Measurements from ENCODE around the gene CBLB.

Gene CBLB

DNA sequence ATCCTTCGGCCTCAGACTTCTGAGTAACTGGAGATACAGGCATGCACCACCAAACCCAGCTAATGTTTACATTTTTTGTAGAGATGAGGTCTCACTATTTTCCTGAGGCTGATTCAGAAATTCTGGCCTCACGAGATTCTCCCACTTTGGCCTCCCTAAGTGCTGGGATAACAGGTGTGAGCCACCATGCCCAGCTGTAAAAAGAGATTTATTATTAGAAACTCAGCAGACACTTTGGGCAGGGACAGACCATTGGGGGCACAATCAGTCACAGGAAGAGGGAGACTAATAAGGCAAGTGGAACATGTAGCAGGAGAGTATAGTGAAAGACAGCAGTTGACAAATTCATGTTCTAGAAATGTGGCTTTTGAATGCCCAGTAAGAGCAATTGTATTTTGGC, 249.2 kb downstream of the CBLB start:
- DNase-seq (ENCODE audit: low read depth, low spot score) = no peak

DNA sequence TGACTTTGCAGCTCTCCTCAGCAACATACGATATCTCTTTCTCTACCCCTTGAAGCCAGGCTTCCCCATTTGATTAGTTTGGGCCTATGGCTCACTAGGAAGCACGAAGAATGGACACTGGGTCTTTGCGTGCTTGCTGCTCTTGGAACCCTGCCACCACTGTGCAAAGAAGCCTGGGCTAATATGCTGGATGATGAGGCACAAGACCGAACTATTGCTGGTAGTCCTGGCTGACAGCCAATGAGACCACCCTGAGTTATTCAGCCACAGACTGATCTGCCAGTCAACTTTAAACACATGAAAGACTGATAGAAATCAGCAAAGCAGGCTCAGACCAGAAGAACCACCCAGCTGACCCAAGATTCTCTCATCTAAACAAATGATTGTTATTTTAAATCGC, 250.3 kb downstream of the CBLB start:
- DNase-seq (ENCODE audit: low read depth, low spot score) = no peak

DNA sequence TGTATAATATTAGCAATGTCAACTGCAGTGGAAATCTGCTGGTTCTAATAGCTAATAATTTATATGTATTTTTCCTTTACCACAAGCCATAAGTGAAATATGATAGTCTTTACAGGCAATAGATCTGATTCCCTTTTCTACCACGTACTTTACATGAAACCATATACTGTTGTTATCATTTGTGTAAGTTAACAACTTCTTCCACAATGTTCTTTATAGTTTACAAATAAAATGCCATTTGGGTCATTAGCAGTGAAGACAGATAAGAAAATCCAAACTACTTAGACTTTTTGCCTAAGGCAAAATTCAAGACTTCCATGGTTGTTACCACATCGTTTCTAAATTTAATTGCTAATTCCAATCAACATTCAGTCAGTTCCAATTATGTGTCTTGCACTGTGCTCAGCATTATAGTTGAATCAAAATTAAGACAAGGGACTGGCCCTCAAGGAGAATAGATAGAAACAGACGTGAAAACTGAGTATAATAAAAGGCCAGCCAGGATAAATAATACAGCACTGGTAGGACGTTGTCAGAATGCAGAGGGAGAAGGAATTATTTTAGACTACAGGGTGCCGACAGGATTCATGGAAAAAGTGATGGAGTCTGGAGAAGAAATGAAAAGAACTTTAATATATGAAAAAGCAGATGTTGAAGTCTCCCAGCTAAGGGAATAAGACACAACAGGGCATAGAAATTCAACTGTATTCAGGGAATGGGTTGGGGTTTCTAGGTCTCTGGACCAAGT, 252.3 kb downstream of the CBLB start:
- no peak for DNase-seq (ENCODE audit: low read depth, low spot score)

DNA sequence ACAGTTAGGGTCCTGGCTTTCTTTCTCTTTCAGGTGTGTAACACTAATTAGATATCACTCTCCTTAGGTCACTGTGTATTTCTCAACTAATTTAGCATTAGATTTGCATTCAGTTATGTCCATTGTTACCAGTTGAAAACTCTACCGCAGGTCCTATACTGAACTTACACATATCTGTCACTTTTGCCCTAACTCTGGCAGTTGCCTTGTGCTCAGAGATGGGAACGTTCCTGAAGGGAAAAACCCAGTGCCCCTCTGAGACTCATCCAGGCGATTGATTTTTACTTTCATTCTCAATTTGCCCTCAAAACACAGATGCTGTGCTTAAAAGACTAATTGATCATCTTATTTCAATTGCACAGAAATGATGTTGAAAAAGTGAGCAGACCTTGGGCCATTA, 253.0 kb downstream of the CBLB start:
- DNase-seq (ENCODE audit: low read depth, low spot score) = no peak

DNA sequence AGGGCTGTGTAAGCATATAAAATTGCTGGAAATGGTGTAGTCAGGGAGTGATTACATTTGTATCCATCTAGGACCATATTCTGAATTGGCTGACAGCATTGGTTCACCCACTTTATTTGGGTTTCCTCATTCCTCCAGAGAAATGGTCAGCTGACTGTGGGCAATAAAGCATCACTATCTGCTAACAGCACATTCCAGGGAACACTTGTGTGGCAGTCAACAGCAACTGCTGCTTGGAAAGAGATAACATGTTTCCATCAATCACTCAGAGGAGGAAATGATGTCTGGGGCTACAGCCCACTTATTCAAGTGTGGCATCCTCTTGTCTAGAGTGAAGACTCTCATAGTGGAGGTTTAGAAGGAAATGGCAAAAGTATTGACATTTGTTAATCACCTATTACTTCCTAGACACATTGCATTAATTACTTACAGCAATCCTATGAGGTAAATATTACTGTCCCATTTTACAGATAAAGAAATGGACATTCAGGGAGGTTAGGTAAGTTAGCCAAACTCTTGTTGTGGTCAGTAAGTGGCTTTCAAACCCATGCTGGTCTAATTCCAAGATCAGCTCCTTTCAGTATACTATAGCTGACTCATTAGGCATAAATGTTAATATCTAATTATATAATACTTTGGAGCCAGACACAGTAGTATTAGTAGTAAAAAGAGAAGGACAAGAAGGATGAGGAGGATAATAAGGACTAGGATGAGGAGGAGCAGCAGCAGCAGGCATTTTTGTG, 254.4 kb downstream of the CBLB start:
- DNase-seq (ENCODE audit: low read depth, low spot score) = no peak

DNA sequence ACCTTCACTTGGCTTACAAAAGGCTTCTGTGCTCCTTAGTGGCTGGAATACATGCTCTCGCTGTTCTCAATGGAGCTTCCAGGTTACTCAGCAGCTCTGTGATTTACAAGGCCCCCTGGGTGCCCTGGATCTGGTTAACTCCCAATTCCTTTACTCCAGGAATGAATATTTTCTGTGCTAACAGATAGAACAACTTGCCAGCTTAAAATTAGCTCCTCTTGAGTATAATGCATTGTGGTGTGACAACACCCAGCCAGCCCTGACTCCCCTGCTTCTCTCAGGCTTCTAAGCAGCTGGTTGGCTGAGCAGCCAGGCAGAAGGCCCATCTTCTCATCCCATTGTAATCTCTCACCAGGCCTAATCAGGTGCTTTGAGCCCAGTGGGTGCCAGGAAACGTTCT, 255.7 kb downstream of the CBLB start:
- no peak for DNase-seq (ENCODE audit: low read depth, low spot score)

DNA sequence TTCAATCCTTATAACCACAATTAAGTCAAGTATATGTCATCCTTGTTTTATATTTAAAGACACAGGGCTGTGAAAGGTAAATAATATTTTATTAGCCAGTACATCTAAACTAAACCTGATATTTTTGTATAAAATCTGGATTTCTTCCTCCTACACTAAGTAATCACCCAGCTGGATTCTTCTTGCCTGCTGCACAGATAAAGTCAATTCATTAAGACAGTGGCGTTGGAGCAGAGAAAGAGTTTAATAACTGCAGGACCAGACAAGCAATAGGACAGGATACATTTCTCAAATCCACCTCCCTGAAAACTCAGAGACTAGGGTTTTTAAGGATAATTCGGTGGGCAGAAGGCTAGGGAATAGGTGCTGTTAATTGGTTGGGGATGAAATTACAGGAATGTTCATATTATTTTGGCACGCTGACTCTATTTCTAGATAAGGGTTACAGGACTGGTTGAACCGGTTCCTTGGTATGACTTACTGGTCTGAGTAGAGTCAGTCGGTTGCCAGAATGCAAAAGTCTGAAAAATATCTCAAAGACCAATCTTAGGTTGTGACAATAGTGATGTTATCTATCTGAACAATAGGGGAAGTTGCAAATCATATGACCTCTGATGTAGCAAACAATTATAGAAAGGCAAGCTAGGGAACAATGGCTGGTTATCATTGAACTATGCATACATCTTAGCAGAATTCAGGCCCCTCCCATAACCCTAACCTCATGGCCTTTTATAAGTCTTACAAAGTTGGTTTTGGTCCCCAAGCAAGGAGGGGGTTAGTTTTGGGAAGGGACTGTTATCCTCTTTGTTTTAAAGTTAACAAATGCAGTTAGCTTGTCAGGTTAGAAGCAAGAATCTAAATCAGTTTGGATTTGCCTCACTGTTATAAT, 257.3 kb downstream of the CBLB start:
- no peak for DNase-seq (ENCODE audit: low read depth, low spot score)

DNA sequence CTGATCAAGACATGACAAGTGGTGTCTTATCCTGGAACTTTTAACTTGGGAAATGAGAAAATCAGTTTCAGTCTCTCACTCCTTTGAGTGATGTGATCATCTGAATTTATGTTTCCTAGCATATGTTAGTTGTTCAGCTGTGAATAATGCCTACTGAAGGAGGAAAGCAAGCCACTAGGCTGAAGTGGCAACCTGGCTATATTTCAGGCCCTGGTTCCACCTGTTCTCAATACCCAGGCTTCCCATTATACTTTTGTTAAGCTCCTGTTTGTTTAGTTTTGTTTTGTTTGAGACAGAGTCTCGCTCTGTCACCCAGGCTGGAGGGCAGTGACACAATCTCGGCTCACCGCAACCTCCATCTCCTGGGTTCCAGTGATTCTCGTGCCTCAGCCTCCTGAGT, 258.3 kb downstream of the CBLB start:
- DNase-seq (ENCODE audit: low read depth, low spot score) = no peak

DNA sequence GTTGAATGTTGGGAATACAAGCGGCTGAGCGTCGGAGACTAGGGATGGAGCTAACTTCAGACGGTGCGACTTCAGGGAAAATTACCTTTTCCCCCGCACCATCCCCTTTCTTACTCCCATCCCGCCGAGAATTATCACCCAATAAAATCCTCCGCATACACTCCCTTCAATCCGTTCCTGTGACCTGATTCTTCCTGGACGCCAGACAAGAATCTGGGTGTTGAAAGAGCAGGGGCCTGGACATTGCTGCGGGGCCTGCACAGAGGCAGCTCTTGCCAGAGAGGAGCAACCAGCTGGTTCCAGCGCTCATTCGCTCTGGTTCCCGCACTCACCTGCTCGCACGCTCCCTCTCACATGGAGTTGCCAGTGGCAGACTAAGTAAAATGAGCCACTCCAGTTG, 260.2 kb downstream of the CBLB start:
- no peak for DNase-seq (ENCODE audit: low read depth, low spot score)

DNA sequence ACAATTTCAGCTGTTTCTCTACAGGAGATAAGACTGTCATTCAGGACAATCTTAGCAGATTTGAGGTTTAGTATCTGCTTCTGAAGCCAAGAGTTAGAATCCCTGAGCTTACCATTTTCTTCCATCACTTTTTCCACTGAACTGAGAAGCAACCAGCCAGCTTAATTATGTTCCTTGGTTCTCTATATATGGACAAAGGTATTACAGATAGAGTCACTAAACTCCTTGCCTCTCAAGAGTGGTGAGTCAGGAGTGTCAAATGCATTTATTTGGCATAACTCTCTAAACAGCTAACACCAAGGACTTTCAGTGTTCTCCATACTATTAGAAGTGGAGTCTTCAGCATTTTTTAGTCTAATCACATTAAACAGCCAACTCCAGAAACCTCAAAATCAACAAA, 262.8 kb downstream of the CBLB start:
- DNase-seq (ENCODE audit: low read depth, low spot score) = no peak

Data from activated naive CD8-positive, alpha-beta T cell treated with anti-CD3 and anti-CD28 coated beads, Interleukin-2, amount 50 U/mL, for 16 hours (primary cell).